Caco-2 (cell line): ENCODE measurements around the gene NUAK1. TPM values are rescaled to one million over a fixed set of nuclear protein-coding genes. Genes with fewer than 3 reads are reported as not detected.

Source experiments
- BruUV-seq: library from RNA; stranded (reverse); fragments of 400-500 nt; replicated peaks from 2 replicates; lab custom pipeline; 2021; lab: Mats Ljungman, UMichigan
- CTCF ChIA-PET: fragments of 300-600 bp; sonication (Branson Sonifier 250); formaldehyde crosslinking; loops from one replicate; lab custom pipeline; 2022; ENCODE audit warnings: antibody characterized with exemption; lab: Charles Lee
- POLR2A ChIA-PET: fragments of 300-600 bp; sonication (Branson Sonifier 250); formaldehyde crosslinking; loops from one replicate; lab custom pipeline; 2022; ENCODE audit warnings: antibody characterized with exemption; lab: Charles Lee
- DNase-seq, 2 experiments: peaks; one replicate each; pipeline versions ENCODE4 v3.0.0 to v3.0.0-alpha.2; 2020 to 2022
- H3K27me3 ChIP-seq: replicated peaks from 2 replicates; pipeline ENCODE4 v1.6.0; 2011; ENCODE audit warnings: low read length; ENCODE audit not compliant: control insufficient read depth, insufficient read depth
- H3K36me3 ChIP-seq: 2 replicates; pipeline ENCODE4 v1.5.1; 2011; ENCODE audit warnings: low read length; ENCODE audit not compliant: control insufficient read depth, insufficient read depth
- H3K4me1 ChIP-seq: fragments of 250-450 bp; sonication (Bioruptor Pico); 2 replicates; pipeline ENCODE4 v1.5.1; 2020; ENCODE audit warnings: mild to moderate bottlenecking
- H3K4me3 ChIP-seq: 2 replicates; pipeline ENCODE4 v1.5.1; 2011; ENCODE audit warnings: low read depth, mild to moderate bottlenecking, control low read depth, low read length
- H3K9me3 ChIP-seq: fragments of 250-450 bp; sonication (Bioruptor Pico); 2 replicates; pipeline ENCODE4 v1.5.1; 2020; ENCODE audit warnings: mild to moderate bottlenecking, moderate library complexity
- H3K27ac Mint-ChIP-seq: one replicate; pipeline ENCODE4 v1.8.0; 2022; ENCODE audit warnings: mixed read lengths; ENCODE audit not compliant: unreplicated experiment
- H3K27me3 Mint-ChIP-seq: one replicate; pipeline ENCODE4 v1.8.0; 2022; ENCODE audit warnings: mixed read lengths; ENCODE audit not compliant: insufficient read depth, unreplicated experiment
- H3K36me3 Mint-ChIP-seq: one replicate; pipeline ENCODE4 v1.8.0; 2022; ENCODE audit warnings: mild to moderate bottlenecking, mixed read lengths; ENCODE audit not compliant: insufficient read depth, unreplicated experiment
- H3K4me1 Mint-ChIP-seq: one replicate; pipeline ENCODE4 v1.8.0; 2022; ENCODE audit warnings: low read depth, mixed read lengths; ENCODE audit not compliant: unreplicated experiment
- H3K4me3 Mint-ChIP-seq: one replicate; pipeline ENCODE4 v1.8.0; 2022; ENCODE audit warnings: mild to moderate bottlenecking, moderate library complexity, mixed read lengths; ENCODE audit not compliant: unreplicated experiment
- H3K9me3 Mint-ChIP-seq: one replicate; pipeline ENCODE4 v1.8.0; 2022; ENCODE audit warnings: mixed read lengths; ENCODE audit not compliant: unreplicated experiment
- intact Hi-C: fragments of 100-400 bp; cut with micrococcal nuclease; formaldehyde crosslinking; loops from one replicate; pipeline ENCODE4 v1.10.0; 2022; ENCODE audit not compliant: unreplicated experiment
- total RNA-seq: library from RNA; stranded (reverse); gene quantifications from 2 replicates; pipeline ENCODE4 v1.2.3, GENCODE V29; 2022
- TF ChIP-seq, protein P1 (sequence below), 2 experiments: fragments of 200-600 bp in 1 of 2; IDR thresholded peaks; 1 replicate in 1 of 2; 2 replicates in 1 of 2; pipeline versions ENCODE4 v1.5.1 to v1.8.0; 2011 to 2022; ENCODE audit warnings: antibody characterized with exemption in 1 of 2, control low read depth in 1 of 2, inconsistent platforms in 1 of 2, low read depth in 1 of 2, low read length in 1 of 2, mild to moderate bottlenecking in 1 of 2, moderate library complexity in 1 of 2; ENCODE audit not compliant: insufficient read depth in 1 of 2, severe bottlenecking in 1 of 2, unreplicated experiment in 1 of 2

The NUAK1 gene
- total RNA-seq, 1 experiment from 2014 or later, result 3.7 TPM

DNA sequence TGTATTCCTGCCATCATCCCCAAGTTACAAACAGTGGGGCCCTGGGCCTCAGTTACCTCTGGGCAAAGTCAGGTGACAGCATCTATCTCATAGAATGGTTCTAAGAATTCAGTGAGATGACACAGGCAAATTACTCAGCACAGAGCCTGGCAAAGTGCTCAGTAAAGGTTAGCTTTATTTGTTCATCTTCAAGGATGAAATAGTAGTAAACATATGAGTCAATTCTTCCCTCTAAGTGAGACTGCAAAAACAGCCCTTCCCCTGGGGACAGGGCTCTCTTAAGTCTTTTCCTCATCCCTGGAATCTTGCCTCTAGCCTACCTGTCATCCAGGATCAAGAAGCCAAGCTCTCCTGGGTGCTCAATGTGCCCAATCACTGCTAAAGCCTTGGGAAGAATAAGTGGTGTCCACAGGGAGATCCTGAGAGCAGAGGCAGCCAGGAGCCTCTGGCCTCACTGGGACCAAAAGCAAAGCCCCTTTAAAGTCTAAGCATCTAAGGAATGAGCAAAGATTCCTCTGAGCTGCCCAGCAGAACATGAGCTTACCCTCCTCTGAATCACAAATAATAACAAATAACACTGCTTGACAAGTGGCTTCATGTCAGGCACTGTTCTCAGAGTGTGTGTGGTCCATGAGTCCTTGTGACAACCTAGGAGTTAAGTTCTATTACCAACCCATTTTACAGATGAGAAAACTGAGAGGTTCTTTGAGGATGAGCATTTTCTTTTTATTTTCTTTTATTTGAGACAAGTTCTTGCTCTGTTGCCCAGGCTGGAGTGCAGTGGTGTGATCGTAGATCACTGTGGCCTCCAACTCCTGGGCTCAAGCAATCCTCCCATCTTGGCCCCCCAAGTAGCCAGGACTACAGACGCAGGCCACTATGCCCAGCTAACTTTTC, 12.1 kb downstream of the NUAK1 start:
- Histone ChIP-seq H3K4me3 (no peak overlapping the region), H3K27me3 (no peaks in the 10 kb centered on the region), H3K9me3 (no peaks in the 10 kb centered on the region), H3K36me3 (no peaks in the 10 kb centered on the region), H3K4me1 (peaks cover 45% of the 10 kb centered on the region)
- Mint-ChIP-seq H3K27ac (no peak overlapping the region), H3K4me3 (no peak overlapping the region), H3K9me3 (no peaks in the 10 kb centered on the region), H3K36me3 (no peaks in the 10 kb centered on the region), H3K4me1 (peaks cover 41% of the 10 kb centered on the region), H3K27me3 (no peaks in the 10 kb centered on the region)
- TF ChIP-seq, protein P1, sequence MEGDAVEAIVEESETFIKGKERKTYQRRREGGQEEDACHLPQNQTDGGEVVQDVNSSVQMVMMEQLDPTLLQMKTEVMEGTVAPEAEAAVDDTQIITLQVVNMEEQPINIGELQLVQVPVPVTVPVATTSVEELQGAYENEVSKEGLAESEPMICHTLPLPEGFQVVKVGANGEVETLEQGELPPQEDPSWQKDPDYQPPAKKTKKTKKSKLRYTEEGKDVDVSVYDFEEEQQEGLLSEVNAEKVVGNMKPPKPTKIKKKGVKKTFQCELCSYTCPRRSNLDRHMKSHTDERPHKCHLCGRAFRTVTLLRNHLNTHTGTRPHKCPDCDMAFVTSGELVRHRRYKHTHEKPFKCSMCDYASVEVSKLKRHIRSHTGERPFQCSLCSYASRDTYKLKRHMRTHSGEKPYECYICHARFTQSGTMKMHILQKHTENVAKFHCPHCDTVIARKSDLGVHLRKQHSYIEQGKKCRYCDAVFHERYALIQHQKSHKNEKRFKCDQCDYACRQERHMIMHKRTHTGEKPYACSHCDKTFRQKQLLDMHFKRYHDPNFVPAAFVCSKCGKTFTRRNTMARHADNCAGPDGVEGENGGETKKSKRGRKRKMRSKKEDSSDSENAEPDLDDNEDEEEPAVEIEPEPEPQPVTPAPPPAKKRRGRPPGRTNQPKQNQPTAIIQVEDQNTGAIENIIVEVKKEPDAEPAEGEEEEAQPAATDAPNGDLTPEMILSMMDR (IDR thresholded peaks at IDR 0.05; ENCODE audit: insufficient read depth in 1 of 2, low read depth in 1 of 2, low read length in 1 of 2, severe bottlenecking in 1 of 2, unreplicated experiment in 1 of 2), result no peak
- DNase-seq, result no peak
- CTCF ChIA-PET, result interaction anchor here (1.3 kb wide), 1 partner anchor 14 kb away, joined by 4 read pairs; no protein-coding TSS in a partner anchor
- intact Hi-C loops, result no loop called here
- no TSS peak for BruUV-seq
- POLR2A ChIA-PET, result interaction anchor here (0.6 kb wide), 1 partner anchor 726 kb away, joined by 3 read pairs; no protein-coding TSS in a partner anchor

DNA sequence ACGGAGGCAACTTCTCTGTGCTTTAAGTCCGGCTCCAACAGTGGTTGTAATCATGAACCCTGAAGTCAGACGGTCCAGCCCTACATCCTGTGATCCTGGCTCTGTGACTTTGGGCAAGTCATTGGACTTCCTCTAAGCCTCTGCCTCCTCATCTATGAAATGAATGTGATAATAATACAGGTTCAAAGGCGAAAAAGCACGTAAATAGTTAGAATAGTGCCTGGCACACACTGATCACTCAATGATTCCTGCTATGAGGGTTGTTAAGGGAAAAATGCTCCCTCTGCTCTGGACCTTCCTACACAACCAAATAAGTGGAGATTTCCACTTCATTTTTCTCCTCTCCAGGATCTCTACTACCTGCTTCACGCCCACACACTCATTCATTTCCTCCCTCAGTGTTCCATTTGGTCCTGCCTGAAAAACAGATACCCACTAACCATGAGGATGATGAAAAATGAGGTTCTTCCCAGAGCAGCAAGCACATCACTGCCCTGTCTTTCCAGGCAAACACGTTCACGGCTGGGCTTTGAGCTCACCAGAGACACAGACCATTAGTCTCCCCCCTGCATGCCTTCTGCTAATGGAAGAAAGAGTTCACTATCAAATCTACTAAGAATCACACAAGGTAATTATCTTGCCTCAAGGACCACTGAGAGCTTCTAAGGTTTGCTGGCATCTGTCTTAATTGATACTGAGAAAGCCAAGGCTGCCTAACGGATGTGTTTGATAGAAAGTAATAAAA, 13.2 kb downstream of the NUAK1 start:
- TF ChIP-seq, protein P1 (IDR thresholded peaks at IDR 0.05; ENCODE audit: insufficient read depth in 1 of 2, low read depth in 1 of 2, low read length in 1 of 2, severe bottlenecking in 1 of 2, unreplicated experiment in 1 of 2), result no peak
- no peaks in the 10 kb centered on the region for H3K27me3 ChIP-seq
- H3K36me3 ChIP-seq, result no peaks in the 10 kb centered on the region
- Mint-ChIP-seq H3K36me3 (no peaks in the 10 kb centered on the region), H3K27ac (no peak overlapping the region), H3K9me3 (no peaks in the 10 kb centered on the region), H3K4me1 (peaks cover 41% of the 10 kb centered on the region), H3K27me3 (no peaks in the 10 kb centered on the region), H3K4me3 (no peak overlapping the region)
- ChIA-PET CTCF (no interaction called here), POLR2A (no interaction called here)
- no peak overlapping the region for H3K4me3 ChIP-seq
- intact Hi-C loops, result no loop called here
- H3K9me3 ChIP-seq, result no peaks in the 10 kb centered on the region
- no TSS peak for BruUV-seq
- peaks cover 52% of the 10 kb centered on the region for H3K4me1 ChIP-seq
- DNase-seq, result no peak

DNA sequence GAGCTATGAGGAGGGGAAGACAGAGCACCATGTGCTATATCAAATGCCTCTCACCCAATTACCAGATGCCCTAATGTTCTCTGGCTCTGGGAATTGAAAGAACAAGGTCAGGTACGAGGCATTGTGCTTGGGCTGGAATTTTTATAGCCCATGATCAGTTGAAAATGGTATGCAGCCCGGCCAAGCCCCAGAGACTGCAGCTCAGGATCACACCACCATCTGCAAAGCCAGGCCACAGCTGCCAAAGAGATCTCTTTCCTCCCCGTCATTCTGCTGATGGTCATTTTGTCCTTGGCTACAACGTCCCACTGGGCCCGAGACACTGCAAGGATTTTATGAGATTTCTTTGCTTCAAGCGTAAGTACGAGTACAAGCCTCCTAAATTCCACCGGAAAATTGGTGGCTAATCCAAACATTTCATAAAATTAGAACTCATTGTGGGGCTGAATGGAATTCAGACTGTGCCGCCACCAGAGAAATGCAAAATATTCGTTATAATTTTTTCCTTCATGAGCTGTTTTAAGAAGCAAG, 15.1 kb downstream of the NUAK1 start:
- no TSS peak for BruUV-seq
- Mint-ChIP-seq H3K4me1 (peaks cover 51% of the 10 kb centered on the region), H3K27me3 (no peaks in the 10 kb centered on the region), H3K27ac (peak overlapping the region; percentile 85), H3K9me3 (no peaks in the 10 kb centered on the region), H3K4me3 (no peak overlapping the region), H3K36me3 (no peaks in the 10 kb centered on the region)
- Histone ChIP-seq H3K4me3 (no peak overlapping the region), H3K36me3 (no peaks in the 10 kb centered on the region), H3K27me3 (no peaks in the 10 kb centered on the region), H3K9me3 (no peaks in the 10 kb centered on the region), H3K4me1 (peaks cover 71% of the 10 kb centered on the region)
- intact Hi-C loops, result loop anchor here (1.0 kb wide), 1 partner anchor 15 kb away; no protein-coding TSS in a partner anchor
- CTCF ChIA-PET, result no interaction called here
- POLR2A ChIA-PET, result no interaction called here
- peak; percentile 43 to 62 for DNase-seq
- TF ChIP-seq, protein P1 (IDR thresholded peaks at IDR 0.05; ENCODE audit: insufficient read depth in 1 of 2, low read depth in 1 of 2, low read length in 1 of 2, severe bottlenecking in 1 of 2, unreplicated experiment in 1 of 2), result no peak
